ENCODE data around the gene PRR14L. TPM values are rescaled to one million over a fixed set of nuclear protein-coding genes. Genes with fewer than 3 reads are reported as not detected.
"Not testable (repeated sequence)": the region's sequence is repeated elsewhere in the genome, so short reads cannot be mapped to it uniquely, and the experiment has no call there.

PRR14L gene
- polyA plus RNA-seq, 1 donor from 2014 or later = 14.3 TPM

GRCh38 chr22:31676700-31677099 lies 73.2 kb downstream of the PRR14L start:
- no peak overlapping the region for H3K27ac ChIP-seq (ENCODE audit: low read length)
- no peak overlapping the region for H2AFZ ChIP-seq (ENCODE audit: low read depth, low read length)
- no peaks in the 10 kb centered on the region for H3K27me3 ChIP-seq (ENCODE audit: insufficient read depth, low read depth, low read length)
- H3F3A ChIP-seq (ENCODE audit: insufficient read depth, low read length, poor library complexity, severe bottlenecking) = no peaks in the 10 kb centered on the region
- H3K9me2 ChIP-seq (ENCODE audit: insufficient read depth, low read length) = no peaks in the 10 kb centered on the region
- H3K79me2 ChIP-seq (replicated peaks; ENCODE audit: insufficient read depth, low read length) = no peaks in the 10 kb centered on the region
- no peak overlapping the region for H3K4me2 ChIP-seq (ENCODE audit: low read length)
- TF ChIP-seq, protein P1, sequence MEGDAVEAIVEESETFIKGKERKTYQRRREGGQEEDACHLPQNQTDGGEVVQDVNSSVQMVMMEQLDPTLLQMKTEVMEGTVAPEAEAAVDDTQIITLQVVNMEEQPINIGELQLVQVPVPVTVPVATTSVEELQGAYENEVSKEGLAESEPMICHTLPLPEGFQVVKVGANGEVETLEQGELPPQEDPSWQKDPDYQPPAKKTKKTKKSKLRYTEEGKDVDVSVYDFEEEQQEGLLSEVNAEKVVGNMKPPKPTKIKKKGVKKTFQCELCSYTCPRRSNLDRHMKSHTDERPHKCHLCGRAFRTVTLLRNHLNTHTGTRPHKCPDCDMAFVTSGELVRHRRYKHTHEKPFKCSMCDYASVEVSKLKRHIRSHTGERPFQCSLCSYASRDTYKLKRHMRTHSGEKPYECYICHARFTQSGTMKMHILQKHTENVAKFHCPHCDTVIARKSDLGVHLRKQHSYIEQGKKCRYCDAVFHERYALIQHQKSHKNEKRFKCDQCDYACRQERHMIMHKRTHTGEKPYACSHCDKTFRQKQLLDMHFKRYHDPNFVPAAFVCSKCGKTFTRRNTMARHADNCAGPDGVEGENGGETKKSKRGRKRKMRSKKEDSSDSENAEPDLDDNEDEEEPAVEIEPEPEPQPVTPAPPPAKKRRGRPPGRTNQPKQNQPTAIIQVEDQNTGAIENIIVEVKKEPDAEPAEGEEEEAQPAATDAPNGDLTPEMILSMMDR (IDR thresholded peaks at IDR 0.05; ENCODE audit: poor library complexity, severe bottlenecking) = no peak
- TF ChIP-seq SMC3 (conservative IDR thresholded peaks at IDR 0.05; ENCODE audit: poor library complexity) (no peak), EP300 (conservative IDR thresholded peaks at IDR 0.05; ENCODE audit: poor library complexity, severe bottlenecking) (no peak), POLR2AphosphoS5 (IDR thresholded peaks at IDR 0.05) (no peak), TAF1 (IDR thresholded peaks at IDR 0.05; ENCODE audit: low read depth) (no peak), RAD21 (conservative IDR thresholded peaks at IDR 0.05) (no peak), REST (IDR thresholded peaks at IDR 0.05; ENCODE audit: borderline replicate concordance) (no peak), EZH2 (IDR thresholded peaks at IDR 0.05; ENCODE audit: borderline replicate concordance, insufficient read depth, low read length, poor library complexity, severe bottlenecking) (no peak), MXI1 (conservative IDR thresholded peaks at IDR 0.05; ENCODE audit: poor library complexity, severe bottlenecking) (no peak)
- H3K4me3 ChIP-seq (ENCODE audit: low read length) = peak overlapping the region; percentile 52
- no peaks in the 10 kb centered on the region for H3K36me3 ChIP-seq (ENCODE audit: insufficient read depth, low read length)
- no peaks in the 10 kb centered on the region for H3K9me3 ChIP-seq (ENCODE audit: low read length)
- no peak overlapping the region for H3K9ac ChIP-seq (ENCODE audit: low read length)
- no peaks in the 10 kb centered on the region for H4K20me1 ChIP-seq (ENCODE audit: insufficient read depth)

GRCh38 chr22:31674219-31674618 lies 75.7 kb downstream of the PRR14L start:
- not testable (repeated sequence) for H3K4me2 ChIP-seq (ENCODE audit: low read length); H3K79me2 ChIP-seq (replicated peaks; ENCODE audit: insufficient read depth, low read length); H3K36me3 ChIP-seq (ENCODE audit: insufficient read depth, low read length); H3K9me2 ChIP-seq (ENCODE audit: insufficient read depth, low read length); H3K9ac ChIP-seq (ENCODE audit: low read length); H2AFZ ChIP-seq (ENCODE audit: low read depth, low read length); H3K27me3 ChIP-seq (ENCODE audit: insufficient read depth, low read depth, low read length); H4K20me1 ChIP-seq (ENCODE audit: insufficient read depth); H3K4me3 ChIP-seq (ENCODE audit: low read length); H3F3A ChIP-seq (ENCODE audit: insufficient read depth, low read length, poor library complexity, severe bottlenecking); H3K9me3 ChIP-seq (ENCODE audit: low read length); H3K27ac ChIP-seq (ENCODE audit: low read length)

DNA sequence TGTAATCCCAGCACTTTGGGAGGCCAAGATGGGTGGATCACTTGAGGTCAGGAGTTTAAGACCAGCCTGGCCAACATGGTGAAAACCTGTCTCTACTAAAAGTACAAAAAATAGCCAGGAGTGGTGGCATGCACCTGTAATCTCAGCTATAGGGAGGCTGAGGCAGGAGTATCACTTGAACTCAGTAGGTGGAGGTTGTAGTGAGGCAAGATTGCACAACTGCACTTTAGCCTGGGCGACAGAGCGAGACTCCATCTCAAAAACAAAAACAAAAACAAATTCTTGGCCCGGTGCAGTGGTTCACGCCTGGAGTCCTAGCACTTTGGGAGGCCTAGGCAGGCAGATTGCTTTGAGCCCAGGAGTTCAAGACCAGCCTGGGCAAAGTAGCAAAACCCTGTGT lies 81.1 kb downstream of the PRR14L start:
- H2AFZ ChIP-seq (ENCODE audit: low read depth, low read length); H3K27ac ChIP-seq (ENCODE audit: low read length); H3K9ac ChIP-seq (ENCODE audit: low read length); H3K79me2 ChIP-seq (replicated peaks; ENCODE audit: insufficient read depth, low read length); H3K27me3 ChIP-seq (ENCODE audit: insufficient read depth, low read depth, low read length); H3K4me3 ChIP-seq (ENCODE audit: low read length); H3K4me2 ChIP-seq (ENCODE audit: low read length); H4K20me1 ChIP-seq (ENCODE audit: insufficient read depth); H3K9me2 ChIP-seq (ENCODE audit: insufficient read depth, low read length); H3K36me3 ChIP-seq (ENCODE audit: insufficient read depth, low read length); H3K9me3 ChIP-seq (ENCODE audit: low read length); H3F3A ChIP-seq (ENCODE audit: insufficient read depth, low read length, poor library complexity, severe bottlenecking): not testable (repeated sequence)

Measured in neural cell (in vitro differentiated cells).